GM12878 (cell line): Measurements from ENCODE around the gene LANCL1. TPM values are rescaled to one million over a fixed set of nuclear protein-coding genes. Genes with fewer than 3 reads are reported as not detected.
A peak's percentile ranks its signal among the peaks of the same experiment; 100 is the strongest.

Experiments
- BHLHE40 ChIP-seq, 2 experiments: fragments of 450-650 bp in 1 of 2; IDR thresholded peaks; 2 replicates each; pipeline ENCODE4 v1.6.1; 2011 to 2017; ENCODE audit warnings: low read depth in 2 of 2, borderline replicate concordance in 1 of 2, improper control_type of control experiment in 1 of 2, low read length in 1 of 2, mild to moderate bottlenecking in 1 of 2
- CBX5 ChIP-seq: sonication (generic); IDR thresholded peaks from 2 replicates; pipeline ENCODE4 v1.6.1; 2016; ENCODE audit warnings: low read depth, moderate library complexity, mild to moderate bottlenecking, inconsistent platforms
- EP300 ChIP-seq, 2 experiments: fragments of 150-350 bp in 1 of 2; IDR thresholded peaks; 2 replicates each; pipeline ENCODE4 v1.6.1; 2011 to 2012; ENCODE audit warnings: low read depth in 2 of 2, low read length in 2 of 2, borderline replicate concordance in 1 of 2, improper control_type of control experiment in 1 of 2, inconsistent platforms in 1 of 2; ENCODE audit not compliant: control insufficient read depth in 1 of 2
- ESRRA ChIP-seq: IDR thresholded peaks from 2 replicates; pipeline ENCODE4 v1.6.1; 2012; ENCODE audit warnings: mild to moderate bottlenecking, low read length, improper control_type of control experiment
- GATAD2B ChIP-seq: fragments of 450-650 bp; conservative IDR thresholded peaks from 2 replicates; pipeline ENCODE4 v1.6.1; 2017; ENCODE audit warnings: low read depth, mild to moderate bottlenecking, moderate library complexity
- MEF2B ChIP-seq: fragments of 450-650 bp; IDR thresholded peaks from 2 replicates; pipeline ENCODE4 v1.6.1; 2018; ENCODE audit warnings: mild to moderate bottlenecking, moderate library complexity; ENCODE audit not compliant: partially characterized antibody, poor library complexity, severe bottlenecking
- NBN ChIP-seq: fragments of 450-650 bp; IDR thresholded peaks from 2 replicates; pipeline ENCODE4 v1.6.1; 2016
- POLR2A ChIP-seq: IDR thresholded peaks from 2 replicates; pipeline ENCODE4 v1.6.1; 2011; ENCODE audit warnings: low read depth, mild to moderate bottlenecking, low read length
- ZNF24 ChIP-seq: fragments of 450-650 bp; IDR thresholded peaks from 2 replicates; pipeline ENCODE4 v1.6.1; 2017; ENCODE audit warnings: antibody characterized with exemption, mild to moderate bottlenecking
- ZNF384 ChIP-seq: IDR thresholded peaks from 2 replicates; pipeline ENCODE4 v1.6.1; 2012; ENCODE audit warnings: low read depth, mild to moderate bottlenecking, low read length, improper control_type of control experiment, borderline replicate concordance
- polyA plus RNA-seq, 11 experiments: library from polyadenylated mRNA; depleted of rRNA in 4 of 11; unstranded in 6 of 11; stranded (reverse) in 5 of 11; fragments of >200 nt; fragmentation: Nextera tagmentation in 4 of 11; fragmentation: Illumina TruSeq in 1 of 11; extraction: Ambion mirVana in 4 of 11; extraction: Trizol in 1 of 11; gene quantifications; 1 replicate in 1 of 11; 2 replicates in 10 of 11; pipeline versions ENCODE4 v1.2.1 to v1.2.3, GENCODE V29; 2011 to 2016; ENCODE audit warnings: inconsistent platforms in 2 of 11, missing spikeins in 2 of 11, low read depth in 1 of 11
- total RNA-seq, 4 experiments: library from RNA; depleted of rRNA in 3 of 4; stranded (reverse); fragments of >200 nt in 3 of 4; fragmentation: Illumina TruSeq in 1 of 4; extraction: Trizol in 1 of 4; gene quantifications; 2 replicates each; pipeline versions ENCODE4 v1.2.1 to v1.2.3, GENCODE V29; 2013 to 2021
- TF ChIP-seq, protein P1 (sequence below): fragments of 450-650 bp; formaldehyde crosslinking; IDR thresholded peaks from 2 replicates; pipeline ENCODE4 v1.5.0; 2022; ENCODE audit warnings: mild to moderate bottlenecking, missing genetic modification characterization
- TF ChIP-seq, protein P2 (sequence below): fragments of 450-650 bp; IDR thresholded peaks from 2 replicates; pipeline ENCODE4 v1.6.1; 2017; ENCODE audit warnings: low read depth, mild to moderate bottlenecking, moderate library complexity
- TF ChIP-seq, protein P3 (sequence below): fragments of 450-650 bp; IDR thresholded peaks from 2 replicates; pipeline ENCODE4 v1.6.1; 2016; ENCODE audit warnings: mild to moderate bottlenecking, moderate library complexity, borderline replicate concordance
- TF ChIP-seq, protein P4 (sequence below): IDR thresholded peaks from 2 replicates; pipeline ENCODE4 v1.6.1; 2011; ENCODE audit warnings: borderline replicate concordance, low read depth, mild to moderate bottlenecking, moderate library complexity, low read length; ENCODE audit not compliant: insufficient read depth, poor library complexity, severe bottlenecking
- TF ChIP-seq, protein P5 (sequence below): IDR thresholded peaks from 2 replicates; pipeline ENCODE4 v1.6.1; 2012; ENCODE audit warnings: mild to moderate bottlenecking, low read depth, low read length

The LANCL1 gene
- total and polyA plus RNA-seq, 10 of the 15 experiments (the other 5 are each of a cell fraction or from before 2014, with no cell fraction given): 13.6 to 79.1 (median 26.9) TPM

DNA sequence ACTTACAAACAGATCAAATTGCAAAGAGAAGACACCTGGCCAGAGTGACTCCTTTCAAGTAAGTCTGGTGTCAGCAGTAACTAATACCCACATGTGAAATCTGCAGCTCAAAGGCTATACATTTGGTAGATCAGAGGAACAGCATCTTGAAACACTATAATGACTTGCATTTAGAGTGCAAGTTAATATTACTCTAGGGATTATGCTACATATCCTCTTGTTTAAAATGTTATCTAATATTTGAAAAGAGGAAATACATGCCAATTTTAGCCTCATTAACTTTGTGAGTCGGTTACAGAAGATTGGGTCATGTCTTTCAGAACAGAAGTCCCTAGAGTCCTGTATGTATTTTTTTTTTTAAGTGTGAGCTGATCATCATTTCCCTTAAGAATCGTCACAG lies 15.2 kb downstream of the LANCL1 start (continued):
- TF ChIP-seq, protein P1, sequence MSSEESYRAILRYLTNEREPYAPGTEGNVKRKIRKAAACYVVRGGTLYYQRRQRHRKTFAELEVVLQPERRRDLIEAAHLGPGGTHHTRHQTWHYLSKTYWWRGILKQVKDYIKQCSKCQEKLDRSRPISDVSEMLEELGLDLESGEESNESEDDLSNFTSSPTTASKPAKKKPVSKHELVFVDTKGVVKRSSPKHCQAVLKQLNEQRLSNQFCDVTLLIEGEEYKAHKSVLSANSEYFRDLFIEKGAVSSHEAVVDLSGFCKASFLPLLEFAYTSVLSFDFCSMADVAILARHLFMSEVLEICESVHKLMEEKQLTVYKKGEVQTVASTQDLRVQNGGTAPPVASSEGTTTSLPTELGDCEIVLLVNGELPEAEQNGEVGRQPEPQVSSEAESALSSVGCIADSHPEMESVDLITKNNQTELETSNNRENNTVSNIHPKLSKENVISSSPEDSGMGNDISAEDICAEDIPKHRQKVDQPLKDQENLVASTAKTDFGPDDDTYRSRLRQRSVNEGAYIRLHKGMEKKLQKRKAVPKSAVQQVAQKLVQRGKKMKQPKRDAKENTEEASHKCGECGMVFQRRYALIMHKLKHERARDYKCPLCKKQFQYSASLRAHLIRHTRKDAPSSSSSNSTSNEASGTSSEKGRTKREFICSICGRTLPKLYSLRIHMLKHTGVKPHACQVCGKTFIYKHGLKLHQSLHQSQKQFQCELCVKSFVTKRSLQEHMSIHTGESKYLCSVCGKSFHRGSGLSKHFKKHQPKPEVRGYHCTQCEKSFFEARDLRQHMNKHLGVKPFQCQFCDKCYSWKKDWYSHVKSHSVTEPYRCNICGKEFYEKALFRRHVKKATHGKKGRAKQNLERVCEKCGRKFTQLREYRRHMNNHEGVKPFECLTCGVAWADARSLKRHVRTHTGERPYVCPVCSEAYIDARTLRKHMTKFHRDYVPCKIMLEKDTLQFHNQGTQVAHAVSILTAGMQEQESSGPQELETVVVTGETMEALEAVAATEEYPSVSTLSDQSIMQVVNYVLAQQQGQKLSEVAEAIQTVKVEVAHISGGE (CRISPR knock-in tag): no peak
- TF ChIP-seq BHLHE40 (IDR thresholded peaks at IDR 0.05; ENCODE audit: borderline replicate concordance in 1 of 2, low read depth in 2 of 2, low read length in 1 of 2) (0 out of 4 replicates have a peak, but pooled peaks of 1 of the 2 experiments have one; percentile 12), MEF2B (peak; percentile 98), NBN (peak; percentile 45; the same call in 1 of the 2 replicates), ZNF384 (peak; percentile 94), POLR2A (no peak), EP300 (IDR thresholded peaks at IDR 0.05; ENCODE audit: borderline replicate concordance in 1 of 2, control insufficient read depth in 1 of 2, low read depth in 2 of 2, low read length in 2 of 2) (peak in 1 of 2 experiments; percentile 42; a peak in 2 of 4 replicates), GATAD2B (no peak), CBX5 (no peak), ESRRA (no peak), ZNF24 (peak; percentile 14; the same call in 1 of the 2 replicates)
- TF ChIP-seq, protein P2, sequence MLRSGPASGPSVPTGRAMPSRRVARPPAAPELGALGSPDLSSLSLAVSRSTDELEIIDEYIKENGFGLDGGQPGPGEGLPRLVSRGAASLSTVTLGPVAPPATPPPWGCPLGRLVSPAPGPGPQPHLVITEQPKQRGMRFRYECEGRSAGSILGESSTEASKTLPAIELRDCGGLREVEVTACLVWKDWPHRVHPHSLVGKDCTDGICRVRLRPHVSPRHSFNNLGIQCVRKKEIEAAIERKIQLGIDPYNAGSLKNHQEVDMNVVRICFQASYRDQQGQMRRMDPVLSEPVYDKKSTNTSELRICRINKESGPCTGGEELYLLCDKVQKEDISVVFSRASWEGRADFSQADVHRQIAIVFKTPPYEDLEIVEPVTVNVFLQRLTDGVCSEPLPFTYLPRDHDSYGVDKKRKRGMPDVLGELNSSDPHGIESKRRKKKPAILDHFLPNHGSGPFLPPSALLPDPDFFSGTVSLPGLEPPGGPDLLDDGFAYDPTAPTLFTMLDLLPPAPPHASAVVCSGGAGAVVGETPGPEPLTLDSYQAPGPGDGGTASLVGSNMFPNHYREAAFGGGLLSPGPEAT: peak; percentile 30; the same call in 1 of the 2 replicates
- TF ChIP-seq, protein P3, sequence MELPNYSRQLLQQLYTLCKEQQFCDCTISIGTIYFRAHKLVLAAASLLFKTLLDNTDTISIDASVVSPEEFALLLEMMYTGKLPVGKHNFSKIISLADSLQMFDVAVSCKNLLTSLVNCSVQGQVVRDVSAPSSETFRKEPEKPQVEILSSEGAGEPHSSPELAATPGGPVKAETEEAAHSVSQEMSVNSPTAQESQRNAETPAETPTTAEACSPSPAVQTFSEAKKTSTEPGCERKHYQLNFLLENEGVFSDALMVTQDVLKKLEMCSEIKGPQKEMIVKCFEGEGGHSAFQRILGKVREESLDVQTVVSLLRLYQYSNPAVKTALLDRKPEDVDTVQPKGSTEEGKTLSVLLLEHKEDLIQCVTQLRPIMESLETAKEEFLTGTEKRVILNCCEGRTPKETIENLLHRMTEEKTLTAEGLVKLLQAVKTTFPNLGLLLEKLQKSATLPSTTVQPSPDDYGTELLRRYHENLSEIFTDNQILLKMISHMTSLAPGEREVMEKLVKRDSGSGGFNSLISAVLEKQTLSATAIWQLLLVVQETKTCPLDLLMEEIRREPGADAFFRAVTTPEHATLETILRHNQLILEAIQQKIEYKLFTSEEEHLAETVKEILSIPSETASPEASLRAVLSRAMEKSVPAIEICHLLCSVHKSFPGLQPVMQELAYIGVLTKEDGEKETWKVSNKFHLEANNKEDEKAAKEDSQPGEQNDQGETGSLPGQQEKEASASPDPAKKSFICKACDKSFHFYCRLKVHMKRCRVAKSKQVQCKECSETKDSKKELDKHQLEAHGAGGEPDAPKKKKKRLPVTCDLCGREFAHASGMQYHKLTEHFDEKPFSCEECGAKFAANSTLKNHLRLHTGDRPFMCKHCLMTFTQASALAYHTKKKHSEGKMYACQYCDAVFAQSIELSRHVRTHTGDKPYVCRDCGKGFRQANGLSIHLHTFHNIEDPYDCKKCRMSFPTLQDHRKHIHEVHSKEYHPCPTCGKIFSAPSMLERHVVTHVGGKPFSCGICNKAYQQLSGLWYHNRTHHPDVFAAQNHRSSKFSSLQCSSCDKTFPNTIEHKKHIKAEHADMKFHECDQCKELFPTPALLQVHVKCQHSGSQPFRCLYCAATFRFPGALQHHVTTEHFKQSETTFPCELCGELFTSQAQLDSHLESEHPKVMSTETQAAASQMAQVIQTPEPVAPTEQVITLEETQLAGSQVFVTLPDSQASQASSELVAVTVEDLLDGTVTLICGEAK: no peak
- TF ChIP-seq, protein P4, sequence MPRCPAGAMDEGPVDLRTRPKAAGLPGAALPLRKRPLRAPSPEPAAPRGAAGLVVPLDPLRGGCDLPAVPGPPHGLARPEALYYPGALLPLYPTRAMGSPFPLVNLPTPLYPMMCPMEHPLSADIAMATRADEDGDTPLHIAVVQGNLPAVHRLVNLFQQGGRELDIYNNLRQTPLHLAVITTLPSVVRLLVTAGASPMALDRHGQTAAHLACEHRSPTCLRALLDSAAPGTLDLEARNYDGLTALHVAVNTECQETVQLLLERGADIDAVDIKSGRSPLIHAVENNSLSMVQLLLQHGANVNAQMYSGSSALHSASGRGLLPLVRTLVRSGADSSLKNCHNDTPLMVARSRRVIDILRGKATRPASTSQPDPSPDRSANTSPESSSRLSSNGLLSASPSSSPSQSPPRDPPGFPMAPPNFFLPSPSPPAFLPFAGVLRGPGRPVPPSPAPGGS: no peak
- TF ChIP-seq, protein P5, sequence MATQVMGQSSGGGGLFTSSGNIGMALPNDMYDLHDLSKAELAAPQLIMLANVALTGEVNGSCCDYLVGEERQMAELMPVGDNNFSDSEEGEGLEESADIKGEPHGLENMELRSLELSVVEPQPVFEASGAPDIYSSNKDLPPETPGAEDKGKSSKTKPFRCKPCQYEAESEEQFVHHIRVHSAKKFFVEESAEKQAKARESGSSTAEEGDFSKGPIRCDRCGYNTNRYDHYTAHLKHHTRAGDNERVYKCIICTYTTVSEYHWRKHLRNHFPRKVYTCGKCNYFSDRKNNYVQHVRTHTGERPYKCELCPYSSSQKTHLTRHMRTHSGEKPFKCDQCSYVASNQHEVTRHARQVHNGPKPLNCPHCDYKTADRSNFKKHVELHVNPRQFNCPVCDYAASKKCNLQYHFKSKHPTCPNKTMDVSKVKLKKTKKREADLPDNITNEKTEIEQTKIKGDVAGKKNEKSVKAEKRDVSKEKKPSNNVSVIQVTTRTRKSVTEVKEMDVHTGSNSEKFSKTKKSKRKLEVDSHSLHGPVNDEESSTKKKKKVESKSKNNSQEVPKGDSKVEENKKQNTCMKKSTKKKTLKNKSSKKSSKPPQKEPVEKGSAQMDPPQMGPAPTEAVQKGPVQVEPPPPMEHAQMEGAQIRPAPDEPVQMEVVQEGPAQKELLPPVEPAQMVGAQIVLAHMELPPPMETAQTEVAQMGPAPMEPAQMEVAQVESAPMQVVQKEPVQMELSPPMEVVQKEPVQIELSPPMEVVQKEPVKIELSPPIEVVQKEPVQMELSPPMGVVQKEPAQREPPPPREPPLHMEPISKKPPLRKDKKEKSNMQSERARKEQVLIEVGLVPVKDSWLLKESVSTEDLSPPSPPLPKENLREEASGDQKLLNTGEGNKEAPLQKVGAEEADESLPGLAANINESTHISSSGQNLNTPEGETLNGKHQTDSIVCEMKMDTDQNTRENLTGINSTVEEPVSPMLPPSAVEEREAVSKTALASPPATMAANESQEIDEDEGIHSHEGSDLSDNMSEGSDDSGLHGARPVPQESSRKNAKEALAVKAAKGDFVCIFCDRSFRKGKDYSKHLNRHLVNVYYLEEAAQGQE: no peak
